ENCODE data around the gene ZNF888. TPM values are rescaled to one million over a fixed set of nuclear protein-coding genes. Genes with fewer than 3 reads are reported as not detected.
A peak's percentile ranks its signal among the peaks of the same experiment; 100 is the strongest.
"Not testable (repeated sequence)": the region's sequence is repeated elsewhere in the genome, so short reads cannot be mapped to it uniquely, and the experiment has no call there.

The ZNF888 gene
- total and polyA plus RNA-seq, 3 experiments from 2014 or later: 2.5 to 4.4 (median 3.9) TPM

GRCh38 chr19:52956917-52957316 lies 33.7 kb upstream of the ZNF888 start:
- H3K27me3 Mint-ChIP-seq: no peaks in the 10 kb centered on the region
- Histone ChIP-seq H3K9me3 (ENCODE audit: low read length) (peaks cover 75% of the 10 kb centered on the region), H3K4me3 (ENCODE audit: low read length) (no peak overlapping the region), H3K4me1 (ENCODE audit: insufficient read depth, low read length) (peaks cover 6% of the 10 kb centered on the region), H3K36me3 (ENCODE audit: insufficient read depth, low read length) (peaks cover 54% of the 10 kb centered on the region), H3K27me3 (ENCODE audit: insufficient read depth, low read length, poor library complexity, severe bottlenecking) (no peaks in the 10 kb centered on the region), H3K27ac (ENCODE audit: low read depth, low read length) (no peak overlapping the region)
- H3K4me3 Mint-ChIP-seq: no peak overlapping the region
- peaks cover 18 to 29% (median 18%) of the 10 kb centered on the region in 3 donors for H3K4me1 Mint-ChIP-seq
- POLR2A ChIA-PET: no interaction called here
- H3K36me3 Mint-ChIP-seq: peaks cover 60 to 84% (median 77%) of the 10 kb centered on the region in 3 donors
- CTCF ChIA-PET: no interaction called here
- peaks cover 43 to 80% (median 67%) of the 10 kb centered on the region in 5 donors for H3K9me3 Mint-ChIP-seq
- no peak overlapping the region for H3K27ac Mint-ChIP-seq
- no peak for DNase-seq

- POLR2A ChIA-PET: no interaction called here
- DNase-seq: no peak
- peaks cover 27 to 81% (median 77%) of the 10 kb centered on the region in 5 donors for H3K9me3 Mint-ChIP-seq
- H3K4me1 Mint-ChIP-seq: peaks cover 0 to 3% (median 0%) of the 10 kb centered on the region in 3 donors
- no peaks in the 10 kb centered on the region for H3K27me3 Mint-ChIP-seq
- H3K36me3 ChIP-seq (ENCODE audit: insufficient read depth, low read length): peaks cover 34% of the 10 kb centered on the region
- H3K4me3 Mint-ChIP-seq: peak overlapping the region in 1 of 7 donors; percentile 36
- peaks cover 31 to 48% (median 44%) of the 10 kb centered on the region in 3 donors for H3K36me3 Mint-ChIP-seq
- H3K27ac ChIP-seq (ENCODE audit: low read depth, low read length): no peak overlapping the region
- H3K4me1 ChIP-seq (ENCODE audit: insufficient read depth, low read length): no peaks in the 10 kb centered on the region
- CTCF ChIA-PET: no interaction called here
- no peak overlapping the region for H3K4me3 ChIP-seq (ENCODE audit: low read length)
- H3K9me3 ChIP-seq (ENCODE audit: low read length): peaks cover 51% of the 10 kb centered on the region
- no peaks in the 10 kb centered on the region for H3K27me3 ChIP-seq (ENCODE audit: insufficient read depth, low read length, poor library complexity, severe bottlenecking)
- no peak overlapping the region for H3K27ac Mint-ChIP-seq
Measured at GRCh38 chr19:52949422-52949821, 26.2 kb upstream of the ZNF888 start.

GRCh38 chr19:52948025-52948770 lies 25.0 kb upstream of the ZNF888 start:
- Mint-ChIP-seq H3K9me3 (peaks cover 27 to 78% (median 73%) of the 10 kb centered on the region in 5 donors), H3K27ac (no peak overlapping the region), H3K27me3 (no peaks in the 10 kb centered on the region), H3K4me1 (peaks cover 0 to 3% (median 0%) of the 10 kb centered on the region in 3 donors), H3K4me3 (no peak overlapping the region), H3K36me3 (peaks cover 27 to 41% (median 39%) of the 10 kb centered on the region in 3 donors)
- ChIA-PET POLR2A (interaction anchor here (0.6 kb wide), 1 partner anchor 198 kb away, joined by 3 read pairs; no protein-coding TSS in a partner anchor), CTCF (no interaction called here)
- Histone ChIP-seq H3K27ac (ENCODE audit: low read depth, low read length) (no peak overlapping the region), H3K36me3 (ENCODE audit: insufficient read depth, low read length) (peaks cover 29% of the 10 kb centered on the region), H3K9me3 (ENCODE audit: low read length) (peaks cover 48% of the 10 kb centered on the region), H3K4me1 (ENCODE audit: insufficient read depth, low read length) (no peaks in the 10 kb centered on the region), H3K27me3 (ENCODE audit: insufficient read depth, low read length, poor library complexity, severe bottlenecking) (no peaks in the 10 kb centered on the region), H3K4me3 (ENCODE audit: low read length) (no peak overlapping the region)
- no peak for DNase-seq

- Histone ChIP-seq H3K36me3 (ENCODE audit: insufficient read depth, low read length) (peaks cover 13% of the 10 kb centered on the region), H3K4me1 (ENCODE audit: insufficient read depth, low read length) (peaks cover 2% of the 10 kb centered on the region), H3K27me3 (ENCODE audit: insufficient read depth, low read length, poor library complexity, severe bottlenecking) (no peaks in the 10 kb centered on the region), H3K9me3 (ENCODE audit: low read length) (peaks cover 33% of the 10 kb centered on the region), H3K4me3 (ENCODE audit: low read length) (no peak overlapping the region), H3K27ac (ENCODE audit: low read depth, low read length) (no peak overlapping the region)
- peak overlapping the region in 1 of 8 donors; percentile 37 for H3K27ac Mint-ChIP-seq
- H3K27me3 Mint-ChIP-seq: no peaks in the 10 kb centered on the region
- H3K4me3 Mint-ChIP-seq: peak overlapping the region in 1 of 7 donors; percentile 46
- ChIA-PET POLR2A (interaction anchor here (0.6 kb wide), 1 partner anchor 58 kb away, joined by 6 read pairs; no protein-coding TSS in a partner anchor), CTCF (no interaction called here)
- peaks cover 8 to 11% (median 9%) of the 10 kb centered on the region in 3 donors for H3K4me1 Mint-ChIP-seq
- DNase-seq: no peak
- H3K9me3 Mint-ChIP-seq: peaks cover 18 to 62% (median 57%) of the 10 kb centered on the region in 5 donors
- peaks cover 15 to 30% (median 24%) of the 10 kb centered on the region in 3 donors for H3K36me3 Mint-ChIP-seq
Measured at GRCh38 chr19:52946322-52947310, 23.4 kb upstream of the ZNF888 start.

- DNase-seq: no peak
- ChIA-PET POLR2A (interaction anchor here (0.6 kb wide), 2 partner anchors 59 to 487 kb away, joined by 5 to 6 read pairs; no protein-coding TSS in a partner anchor), CTCF (no interaction called here)
- Histone ChIP-seq H3K4me1 (ENCODE audit: insufficient read depth, low read length) (peaks cover 7% of the 10 kb centered on the region), H3K36me3 (ENCODE audit: insufficient read depth, low read length) (peaks cover 5% of the 10 kb centered on the region), H3K4me3 (ENCODE audit: low read length) (no peak overlapping the region), H3K9me3 (ENCODE audit: low read length) (peaks cover 24% of the 10 kb centered on the region), H3K27ac (ENCODE audit: low read depth, low read length) (no peak overlapping the region), H3K27me3 (ENCODE audit: insufficient read depth, low read length, poor library complexity, severe bottlenecking) (no peaks in the 10 kb centered on the region)
- Mint-ChIP-seq H3K9me3 (peaks cover 15 to 56% (median 49%) of the 10 kb centered on the region in 5 donors), H3K27me3 (no peaks in the 10 kb centered on the region), H3K4me3 (peak overlapping the region in 2 of 7 donors; percentile 19 to 46), H3K4me1 (peaks cover 14 to 19% (median 17%) of the 10 kb centered on the region in 3 donors), H3K27ac (no peak overlapping the region), H3K36me3 (peaks cover 12 to 22% (median 19%) of the 10 kb centered on the region in 3 donors)
Measured at GRCh38 chr19:52945652-52946321, 22.6 kb upstream of the ZNF888 start.

DNA sequence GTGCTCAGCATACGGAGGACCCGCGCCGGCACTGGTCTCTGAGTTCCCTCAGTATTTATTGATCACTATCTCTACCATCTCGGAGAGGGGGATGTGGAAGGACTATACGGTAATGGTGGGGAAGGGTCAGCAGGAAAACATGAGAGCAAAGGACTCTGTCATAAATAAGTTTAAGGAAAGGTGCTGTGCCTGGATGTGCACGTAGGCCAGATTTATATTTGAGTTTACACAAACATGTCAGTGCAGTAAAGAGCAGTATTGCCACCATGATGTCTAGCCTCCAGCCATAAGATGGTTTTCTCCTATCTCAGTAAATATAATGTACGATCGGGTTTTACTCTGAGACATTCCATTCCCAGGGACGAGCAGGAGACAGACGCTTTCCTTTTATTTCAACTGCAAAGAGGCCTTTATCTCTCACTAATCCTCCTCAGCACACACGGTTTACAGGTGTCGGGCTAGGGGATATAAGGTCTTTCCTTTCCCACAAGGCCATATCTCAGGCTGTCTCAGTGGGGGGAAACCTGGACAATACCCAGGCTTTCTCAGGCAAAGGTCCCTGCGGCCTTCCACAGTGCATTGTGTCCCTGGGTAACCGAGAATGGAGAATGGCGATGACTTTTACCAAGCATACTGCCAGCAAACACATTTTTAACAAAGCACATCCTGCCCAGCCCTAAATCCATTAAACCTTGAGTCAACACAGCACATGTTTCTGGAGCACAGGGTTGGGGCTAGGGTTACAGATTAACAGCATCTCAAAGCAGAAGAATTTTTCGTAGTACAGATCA lies 21.7 kb upstream of the ZNF888 start:
- CTCF ChIA-PET, H3K27me3 Mint-ChIP-seq: not testable (repeated sequence)

More for the DNA sequence above, 21.7 kb upstream of the ZNF888 start:
- peaks cover 17% of the 10 kb centered on the region for H3K9me3 ChIP-seq (ENCODE audit: low read length)
- Mint-ChIP-seq H3K36me3 (peaks cover 3 to 13% (median 10%) of the 10 kb centered on the region in 3 donors), H3K4me3 (peak overlapping the region in 3 of 7 donors; percentile 48 to 63 (median 61)), H3K9me3 (peaks cover 6 to 47% (median 40%) of the 10 kb centered on the region in 5 donors), H3K4me1 (peaks cover 14 to 22% (median 21%) of the 10 kb centered on the region in 3 donors)
- not testable (repeated sequence) for H3K4me1 ChIP-seq (ENCODE audit: insufficient read depth, low read length); DNase-seq; H3K36me3 ChIP-seq (ENCODE audit: insufficient read depth, low read length); H3K27me3 ChIP-seq (ENCODE audit: insufficient read depth, low read length, poor library complexity, severe bottlenecking); H3K27ac Mint-ChIP-seq; H3K27ac ChIP-seq (ENCODE audit: low read depth, low read length); H3K4me3 ChIP-seq (ENCODE audit: low read length)
- POLR2A ChIA-PET: interaction anchor here (0.6 kb wide), 1 partner anchor 488 kb away, joined by 5 read pairs; no protein-coding TSS in a partner anchor
